Testis (tissue), 3 donors: ENCODE measurements around the gene TAF1B. TPM values are rescaled to one million over a fixed set of nuclear protein-coding genes. Genes with fewer than 3 reads are reported as not detected.

ENCODE experiments used
- DNase-seq: peaks from one replicate; pipeline ENCODE4 v3.0.0-alpha.2; 2019
- H3K27ac ChIP-seq, 2 donors: fragments of 200-600 bp; sonication (generic); one replicate each; pipeline ENCODE4 v1.5.1; 2019
- H3K27me3 ChIP-seq: fragments of 200-600 bp; sonication (generic); one replicate; pipeline ENCODE4 v1.5.1; 2019
- H3K36me3 ChIP-seq: fragments of 200-600 bp; sonication (generic); one replicate; pipeline ENCODE4 v1.5.1; 2017; ENCODE audit warnings: low read depth; ENCODE audit errors: missing control alignments
- H3K4me1 ChIP-seq: fragments of 200-600 bp; sonication (generic); one replicate; pipeline ENCODE4 v1.5.1; 2019
- H3K4me3 ChIP-seq, 2 donors: fragments of 200-600 bp; sonication (generic); one replicate each; pipeline ENCODE4 v1.5.1; 2017 to 2019
- H3K9me3 ChIP-seq: fragments of 200-600 bp; sonication (generic); one replicate; pipeline ENCODE4 v1.5.1; 2017
- POLR2A ChIP-seq: fragments of 450-650 bp; IDR thresholded peaks from one replicate; pipeline ENCODE4 v1.6.1; 2017; ENCODE audit warnings: antibody characterized with exemption, mild to moderate bottlenecking, moderate library complexity
- WGBS, 2 donors: methylation state at CpG; one replicate each; pipeline ENCODE4 v1.1.5; 2018; 5-methylcytosine and 5-hydroxymethylcytosine counted together
- intact Hi-C: fragments of 100-400 bp; cut with DNase I; formaldehyde crosslinking; loops from one replicate; pipeline ENCODE4 v1.15.1; 2023; ENCODE audit warnings: low total_unique reads
- polyA plus RNA-seq: library from polyadenylated mRNA; stranded (reverse); fragments of 350-450 nt; fragmentation: Illumina TruSeq; extraction: RNeasy Lipid Tissue Mini Kit (QIAGEN cat#74804); gene quantifications from one replicate; pipeline ENCODE4 v1.2.3, GENCODE V29; 2014; ENCODE audit warnings: low read depth, low replicate concordance; ENCODE audit not compliant: insufficient read depth
- total RNA-seq, 2 donors: library from RNA; depleted of rRNA; stranded (reverse); fragments of >200 nt; gene quantifications; one replicate each; pipeline ENCODE4 v1.2.3, GENCODE V29; 2016
- TF ChIP-seq, protein P1 (sequence below), 3 experiments: fragments of 450-650 bp in 2 of 3; fragments of 200-600 bp in 1 of 3; sonication (generic) in 1 of 3; IDR thresholded peaks; one replicate each; pipeline ENCODE4 v1.5.1; 2016 to 2019; ENCODE audit warnings: antibody characterized with exemption in 3 of 3, mild to moderate bottlenecking in 2 of 3, moderate library complexity in 1 of 3

Gene TAF1B
- total and polyA plus RNA-seq, 3 donors from 2014 or later = 13.3 to 22.0 (median 22.0) TPM

DNA sequence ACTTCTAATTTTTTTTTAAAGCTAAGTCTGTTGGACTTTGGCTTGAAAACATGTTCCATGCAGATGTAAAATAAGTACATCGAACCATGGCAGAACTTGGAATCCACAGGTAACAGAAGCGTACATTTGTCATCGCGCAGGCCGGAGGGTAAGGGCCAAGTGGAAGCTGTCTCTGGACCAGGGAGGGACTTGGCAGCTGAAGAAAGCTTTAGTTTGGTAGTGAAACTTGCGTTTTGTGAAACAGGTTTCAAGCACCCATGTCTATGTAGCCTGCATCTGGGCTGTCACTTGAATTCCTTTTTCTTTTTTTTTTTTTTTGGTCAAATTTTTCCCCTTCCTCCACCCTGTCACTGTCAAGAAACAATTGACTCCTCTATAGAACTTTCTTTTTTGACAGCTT, 128.6 kb downstream of the TAF1B start:
- WGBS, 2 donors = 94 to 96% methylated on average over 6 of the region's 6 CpGs

DNA sequence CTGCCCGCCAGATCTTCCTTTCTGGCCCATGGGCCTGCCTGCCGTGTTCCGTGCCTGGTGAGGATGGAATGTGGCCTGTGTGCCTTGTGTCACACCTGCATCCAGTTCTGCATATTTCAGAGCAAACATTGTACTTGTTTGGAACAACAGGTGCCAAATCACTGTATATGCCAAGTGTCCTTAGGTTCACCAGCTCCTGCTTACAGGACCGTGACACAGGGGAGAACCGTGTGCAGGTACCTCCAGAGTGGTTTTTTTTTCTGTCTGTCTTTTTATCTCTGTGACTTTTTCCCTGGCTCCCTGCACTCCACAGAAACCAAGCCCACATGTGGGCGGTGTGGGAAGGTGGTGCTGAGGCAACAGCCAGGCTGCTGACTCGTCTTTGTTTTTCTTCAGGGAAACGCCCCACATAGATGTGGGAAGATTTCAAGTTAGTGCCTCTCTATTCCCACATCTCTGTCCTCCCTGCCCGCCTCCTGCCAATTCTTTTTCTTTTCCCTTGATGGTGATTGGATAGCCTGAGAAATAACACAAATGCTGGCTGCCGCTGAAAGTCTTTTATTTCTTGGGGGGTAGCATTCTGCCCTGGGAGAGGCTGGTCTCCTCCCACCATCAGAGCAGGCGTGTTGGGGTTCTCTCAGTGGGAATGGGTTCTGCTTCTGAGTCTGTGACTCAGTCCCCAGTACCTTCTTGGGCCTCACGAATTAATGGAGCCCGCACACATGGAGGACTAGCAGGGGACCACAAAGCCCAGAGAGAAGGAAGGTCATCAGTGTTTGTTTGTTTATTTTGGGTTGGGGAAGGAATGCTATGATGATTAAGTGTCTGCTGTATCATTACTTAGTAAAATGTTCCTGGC, 129.6 kb downstream of the TAF1B start:
- no peaks in the 10 kb centered on the region for H3K4me1 ChIP-seq
- no peaks in the 10 kb centered on the region for H3K9me3 ChIP-seq
- no peak for DNase-seq
- 69 to 71% methylated on average over 12 to 13 of the region's 13 CpGs for WGBS, 2 donors
- H3K36me3 ChIP-seq = no peaks in the 10 kb centered on the region
- TF ChIP-seq, protein P1, sequence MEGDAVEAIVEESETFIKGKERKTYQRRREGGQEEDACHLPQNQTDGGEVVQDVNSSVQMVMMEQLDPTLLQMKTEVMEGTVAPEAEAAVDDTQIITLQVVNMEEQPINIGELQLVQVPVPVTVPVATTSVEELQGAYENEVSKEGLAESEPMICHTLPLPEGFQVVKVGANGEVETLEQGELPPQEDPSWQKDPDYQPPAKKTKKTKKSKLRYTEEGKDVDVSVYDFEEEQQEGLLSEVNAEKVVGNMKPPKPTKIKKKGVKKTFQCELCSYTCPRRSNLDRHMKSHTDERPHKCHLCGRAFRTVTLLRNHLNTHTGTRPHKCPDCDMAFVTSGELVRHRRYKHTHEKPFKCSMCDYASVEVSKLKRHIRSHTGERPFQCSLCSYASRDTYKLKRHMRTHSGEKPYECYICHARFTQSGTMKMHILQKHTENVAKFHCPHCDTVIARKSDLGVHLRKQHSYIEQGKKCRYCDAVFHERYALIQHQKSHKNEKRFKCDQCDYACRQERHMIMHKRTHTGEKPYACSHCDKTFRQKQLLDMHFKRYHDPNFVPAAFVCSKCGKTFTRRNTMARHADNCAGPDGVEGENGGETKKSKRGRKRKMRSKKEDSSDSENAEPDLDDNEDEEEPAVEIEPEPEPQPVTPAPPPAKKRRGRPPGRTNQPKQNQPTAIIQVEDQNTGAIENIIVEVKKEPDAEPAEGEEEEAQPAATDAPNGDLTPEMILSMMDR (IDR thresholded peaks at IDR 0.05) = no peak
- TF ChIP-seq POLR2A = no peak
- no peak overlapping the region for H3K27ac ChIP-seq
- H3K27me3 ChIP-seq = no peaks in the 10 kb centered on the region
- H3K4me3 ChIP-seq = no peak overlapping the region
- intact Hi-C loops = no loop called here

More for the DNA sequence above, 128.6 kb downstream of the TAF1B start:
- Histone ChIP-seq H3K9me3 (no peaks in the 10 kb centered on the region), H3K36me3 (no peaks in the 10 kb centered on the region), H3K4me1 (no peaks in the 10 kb centered on the region), H3K27me3 (no peaks in the 10 kb centered on the region), H3K27ac (no peak overlapping the region), H3K4me3 (no peak overlapping the region)
- no peak for TF ChIP-seq POLR2A
- TF ChIP-seq, protein P1 (IDR thresholded peaks at IDR 0.05) = no peak
- DNase-seq = no peak
- intact Hi-C loops = no loop called here

DNA sequence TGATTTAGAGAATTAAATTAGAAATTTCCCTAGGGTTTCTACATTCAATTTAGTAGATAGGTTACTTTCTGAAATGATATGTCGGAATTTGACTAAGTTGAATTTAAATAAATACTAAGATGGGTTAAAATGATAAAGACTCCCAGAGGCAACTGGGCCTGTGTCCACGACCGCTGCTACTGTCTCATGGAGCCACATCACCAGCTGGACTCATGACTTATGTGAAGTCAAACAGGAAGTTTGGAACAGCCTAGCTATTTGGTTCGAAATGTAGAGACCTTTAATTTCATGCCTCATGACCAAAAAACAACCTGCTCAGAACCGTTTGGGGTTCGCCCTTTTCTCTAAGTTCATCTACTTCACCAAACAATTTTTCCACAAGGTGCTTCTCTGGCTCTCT, 130.4 kb downstream of the TAF1B start:
- H3K27me3 ChIP-seq = no peaks in the 10 kb centered on the region
- 87 to 89% methylated on average over 6 of the region's 6 CpGs for WGBS, 2 donors
- TF ChIP-seq POLR2A = no peak
- H3K27ac ChIP-seq = no peak overlapping the region
- H3K4me1 ChIP-seq = no peaks in the 10 kb centered on the region
- intact Hi-C loops = no loop called here
- no peak for DNase-seq
- no peaks in the 10 kb centered on the region for H3K9me3 ChIP-seq
- H3K4me3 ChIP-seq = no peak overlapping the region
- no peaks in the 10 kb centered on the region for H3K36me3 ChIP-seq

DNA sequence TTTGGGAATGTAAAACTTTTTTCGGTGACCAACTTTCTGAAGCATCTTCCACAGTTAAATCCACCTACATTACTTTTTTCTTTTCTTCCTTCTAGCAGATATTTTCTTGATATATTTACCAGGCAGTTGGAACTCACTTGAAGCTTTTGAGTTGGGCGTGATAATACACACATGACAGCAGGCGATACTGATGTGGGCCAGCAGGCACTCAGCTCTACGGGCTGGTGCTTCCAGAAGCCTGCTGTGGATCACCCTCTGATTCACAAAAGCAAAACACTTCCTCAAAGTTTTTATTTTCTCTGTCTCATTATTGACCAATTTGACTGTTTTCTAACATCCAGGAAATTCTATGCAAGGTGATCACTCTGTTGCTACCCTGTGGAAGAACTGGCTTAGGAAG, 131.1 kb downstream of the TAF1B start:
- Histone ChIP-seq H3K9me3 (no peaks in the 10 kb centered on the region), H3K4me3 (no peak overlapping the region), H3K36me3 (no peaks in the 10 kb centered on the region), H3K27me3 (no peaks in the 10 kb centered on the region), H3K27ac (no peak overlapping the region), H3K4me1 (no peaks in the 10 kb centered on the region)
- intact Hi-C loops = no loop called here
- 92 to 99% methylated on average over 4 of the region's 4 CpGs for WGBS, 2 donors
- TF ChIP-seq POLR2A = no peak
- TF ChIP-seq, protein P1 (IDR thresholded peaks at IDR 0.05) = no peak
- DNase-seq = no peak

DNA sequence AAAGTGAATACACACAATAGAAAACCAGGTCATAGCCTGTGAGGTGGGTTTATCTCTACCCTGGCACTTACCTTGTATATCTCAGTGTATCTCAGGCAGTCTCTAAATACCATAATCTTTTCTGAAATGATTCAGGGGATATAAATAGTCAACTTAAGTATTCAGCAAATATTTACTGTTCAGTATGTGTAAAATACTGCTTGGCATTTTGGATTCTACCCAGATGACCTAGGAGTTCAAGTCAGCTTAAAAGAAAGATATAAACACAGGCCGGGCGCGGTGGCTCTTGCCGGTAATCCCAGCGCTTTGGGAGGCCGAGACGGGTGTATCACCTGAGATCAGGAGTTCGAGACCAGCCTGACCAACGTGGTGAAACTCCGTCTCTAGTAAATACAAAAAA, 132.1 kb downstream of the TAF1B start:
- Histone ChIP-seq H3K4me3 (no peak overlapping the region), H3K9me3 (no peaks in the 10 kb centered on the region), H3K4me1 (no peaks in the 10 kb centered on the region), H3K36me3 (no peaks in the 10 kb centered on the region), H3K27ac (no peak overlapping the region), H3K27me3 (no peaks in the 10 kb centered on the region)
- intact Hi-C loops = no loop called here
- 95 to 98% methylated on average over 10 of the region's 10 CpGs for WGBS, 2 donors
- DNase-seq = no peak
- TF ChIP-seq, protein P1 (IDR thresholded peaks at IDR 0.05) = no peak
- no peak for TF ChIP-seq POLR2A
